HPDE6-E6E7 (cell line): ENCODE data around the gene SPATA31D4.
"Not testable (repeated sequence)": the region's sequence is repeated elsewhere in the genome, so short reads cannot be mapped to it uniquely, and the experiment has no call there.

Experiments used
- DNase-seq: peaks from one replicate; pipeline ENCODE4 v3.0.0; 2011; ENCODE audit warnings: missing footprints; ENCODE audit errors: extremely low spot score

Gene SPATA31D4

GRCh38 chr9:81928305-81928704 lies at the start of gene SPATA31D4:
SPATA31D4 (plus strand) TSS chr9:81928428; CDS start chr9:81928514, 86 bp downstream.
- not testable (repeated sequence) for DNase-seq

- DNase-seq, result no peak
Observed at GRCh38 chr9:81878530-81878929, 49.7 kb upstream of the SPATA31D4 start.

GRCh38 chr9:81879501-81879916 lies 48.7 kb upstream of the SPATA31D4 start:
- no peak for DNase-seq

GRCh38 chr9:81885602-81886001 lies 42.6 kb upstream of the SPATA31D4 start:
- no peak for DNase-seq

GRCh38 chr9:81886665-81887064 lies 41.6 kb upstream of the SPATA31D4 start:
- no peak for DNase-seq

GRCh38 chr9:81890104-81890503 lies 38.1 kb upstream of the SPATA31D4 start:
- DNase-seq, result no peak

- no peak for DNase-seq
Observed at GRCh38 chr9:81892440-81892839, 35.8 kb upstream of the SPATA31D4 start.

GRCh38 chr9:81893929-81894328 lies 34.3 kb upstream of the SPATA31D4 start:
- no peak for DNase-seq

GRCh38 chr9:81894891-81895290 lies 33.3 kb upstream of the SPATA31D4 start:
- no peak for DNase-seq

- DNase-seq, result no peak
Observed at GRCh38 chr9:81896070-81896469, 32.2 kb upstream of the SPATA31D4 start.

GRCh38 chr9:81898851-81899250 lies 29.4 kb upstream of the SPATA31D4 start:
- DNase-seq, result no peak

GRCh38 chr9:81902196-81902595 lies 26.0 kb upstream of the SPATA31D4 start:
- DNase-seq, result no peak

- DNase-seq, result no peak
Observed at GRCh38 chr9:81902626-81903025, 25.6 kb upstream of the SPATA31D4 start.

- DNase-seq, result no peak
Observed at GRCh38 chr9:81906671-81907070, 21.6 kb upstream of the SPATA31D4 start.

- no peak for DNase-seq
Observed at GRCh38 chr9:81912135-81912534, 16.1 kb upstream of the SPATA31D4 start.

- DNase-seq, result no peak
Observed at GRCh38 chr9:81915801-81916505, 12.3 kb upstream of the SPATA31D4 start.

GRCh38 chr9:81918507-81918906 lies 9.7 kb upstream of the SPATA31D4 start:
- not testable (repeated sequence) for DNase-seq

- not testable (repeated sequence) for DNase-seq
Observed at GRCh38 chr9:81930147-81930546, 1.9 kb downstream of the SPATA31D4 start.

- not testable (repeated sequence) for DNase-seq
Observed at GRCh38 chr9:81933547-81933946, 5.3 kb downstream of the SPATA31D4 start.

- not testable (repeated sequence) for DNase-seq
Observed at GRCh38 chr9:81943393-81943792, 15.2 kb downstream of the SPATA31D4 start, which contains the start of gene SPATA31D3. SPATA31D3 (plus strand) TSS chr9:81943500; CDS start chr9:81943586, 86 bp downstream.

GRCh38 chr9:81948650-81949049 lies 20.4 kb downstream of the SPATA31D4 start:
- not testable (repeated sequence) for DNase-seq

- DNase-seq, result no peak
Observed at GRCh38 chr9:81953096-81953495, 24.9 kb downstream of the SPATA31D4 start.

- no peak for DNase-seq
Observed at GRCh38 chr9:81955625-81956024, 27.4 kb downstream of the SPATA31D4 start.
